Posterior vena cava (tissue), 2 donors: ENCODE results near the gene RTN4RL1. TPM values are rescaled to one million over a fixed set of nuclear protein-coding genes. Genes with fewer than 3 reads are reported as not detected.

Experiments
- DNase-seq: peaks from one replicate; pipeline ENCODE4 v3.0.0-alpha.2; 2020; ENCODE audit warnings: low spot score
- intact Hi-C, 2 donors: fragments of 100-400 bp; cut with DNase I; formaldehyde crosslinking; loops; one replicate each; pipeline versions ENCODE4 v1.14.1 to v1.14.2; 2022 to 2023
- total RNA-seq, 2 donors: library from RNA; stranded (reverse); fragmentation: NEBNext Ultra II Directional; extraction: Animal tissue kit (Norgen Biotek cat#: 25700); gene quantifications; one replicate each; pipeline ENCODE4 v1.2.1, GENCODE V29; 2021
- donor health status: DM: yes; HTN: yes; CAD: no.
- donor health status: DM: yes; HTN: yes; CAD: no.

Gene RTN4RL1
- total RNA-seq, 2 donors from 2014 or later: 1.3 to 4.3 TPM

- intact Hi-C loops: loop anchor here in 1 of 2 donors (5.0 kb wide), 1 partner anchor 104 kb away; no protein-coding TSS in a partner anchor
- DNase-seq: no peak
These were observed 106.6 kb downstream of the RTN4RL1 start for GRCh38 chr17:1918346-1919162.

- no peak for DNase-seq
- intact Hi-C loops: loop anchor here in 1 of 2 donors (5.0 kb wide), 1 partner anchor 105 kb away; no protein-coding TSS in a partner anchor
These were observed 108.0 kb downstream of the RTN4RL1 start for GRCh38 chr17:1916963-1917715.

GRCh38 chr17:1916316-1916715, 108.8 kb downstream of the RTN4RL1 start:
- intact Hi-C loops: loop anchor here in 1 of 2 donors (5.0 kb wide), 1 partner anchor 106 kb away; no protein-coding TSS in a partner anchor
- no peak for DNase-seq

- no peak for DNase-seq
- intact Hi-C loops: loop anchor here in 1 of 2 donors (5.0 kb wide), 1 partner anchor 106 kb away; no protein-coding TSS in a partner anchor
These were observed 109.2 kb downstream of the RTN4RL1 start for GRCh38 chr17:1915889-1916288.

- intact Hi-C loops: loop anchor here in 1 of 2 donors (5.0 kb wide), 1 partner anchor 108 kb away; no protein-coding TSS in a partner anchor
These were observed 110.5 kb downstream of the RTN4RL1 start for GRCh38 chr17:1914661-1915083.

GRCh38 chr17:1913702-1914101, 111.4 kb downstream of the RTN4RL1 start:
- intact Hi-C loops: no loop called here
- DNase-seq: no peak

More at GRCh38 chr17:1914661-1915083, 110.5 kb downstream of the RTN4RL1 start:
- DNase-seq: no peak

- intact Hi-C loops: no loop called here
- no peak for DNase-seq
These were observed 113.0 kb downstream of the RTN4RL1 start for GRCh38 chr17:1912146-1912545.

GRCh38 chr17:1909985-1910384, 115.1 kb downstream of the RTN4RL1 start:
- DNase-seq: peak; percentile 54
- intact Hi-C loops: loop anchor here (2.0 to 5.0 kb wide), 2 partner anchors 117 to 119 kb away; partner anchors contain the start of gene RTN4RL1 (in 1 of the 2)

GRCh38 chr17:1908699-1909309, 116.3 kb downstream of the RTN4RL1 start:
- intact Hi-C loops: loop anchor here (2.0 to 5.0 kb wide), 2 partner anchors 118 to 120 kb away; partner anchors contain the start of gene RTN4RL1 (in 1 of the 2)
- peak; percentile 76 for DNase-seq

- intact Hi-C loops: loop anchor here (2.0 to 5.0 kb wide), 2 partner anchors 119 to 121 kb away; partner anchors contain the start of gene RTN4RL1 (in 1 of the 2)
- DNase-seq: peak; percentile 85
These were observed 117.0 kb downstream of the RTN4RL1 start for GRCh38 chr17:1907909-1908698.

- intact Hi-C loops: loop anchor here in 1 of 2 donors (5.0 kb wide), 1 partner anchor 120 kb away; the partner anchor contains the start of gene RTN4RL1
- DNase-seq: peak; percentile 68
These were observed 117.9 kb downstream of the RTN4RL1 start for GRCh38 chr17:1907216-1907631.

- peak; percentile 31 for DNase-seq
- intact Hi-C loops: loop anchor here in 1 of 2 donors (5.0 kb wide), 1 partner anchor 121 kb away; the partner anchor contains the start of gene RTN4RL1
These were observed 118.5 kb downstream of the RTN4RL1 start for GRCh38 chr17:1906662-1907101.

GRCh38 chr17:1905190-1905913, 119.8 kb downstream of the RTN4RL1 start:
- peak; percentile 63 for DNase-seq
- intact Hi-C loops: loop anchor here in 1 of 2 donors (5.0 kb wide), 1 partner anchor 122 kb away; the partner anchor contains the start of gene RTN4RL1

GRCh38 chr17:1904273-1905182, 120.6 kb downstream of the RTN4RL1 start:
- peak; percentile 18 for DNase-seq
- intact Hi-C loops: loop anchor here in 1 of 2 donors (5.0 kb wide), 1 partner anchor 123 kb away; the partner anchor contains the start of gene RTN4RL1

- DNase-seq: peak; percentile 6
- intact Hi-C loops: no loop called here
These were observed 125.6 kb downstream of the RTN4RL1 start for GRCh38 chr17:1899403-1900000.

- DNase-seq: peak; percentile 76
These were observed 126.3 kb downstream of the RTN4RL1 start for GRCh38 chr17:1898872-1899271.

More at GRCh38 chr17:1898872-1899271, 126.3 kb downstream of the RTN4RL1 start:
- intact Hi-C loops: no loop called here
